ENCODE measurements around the gene ASCC3.
"Not testable (repeated sequence)": the region's sequence is repeated elsewhere in the genome, so short reads cannot be mapped to it uniquely, and the experiment has no call there.

ASCC3 gene, protein sequence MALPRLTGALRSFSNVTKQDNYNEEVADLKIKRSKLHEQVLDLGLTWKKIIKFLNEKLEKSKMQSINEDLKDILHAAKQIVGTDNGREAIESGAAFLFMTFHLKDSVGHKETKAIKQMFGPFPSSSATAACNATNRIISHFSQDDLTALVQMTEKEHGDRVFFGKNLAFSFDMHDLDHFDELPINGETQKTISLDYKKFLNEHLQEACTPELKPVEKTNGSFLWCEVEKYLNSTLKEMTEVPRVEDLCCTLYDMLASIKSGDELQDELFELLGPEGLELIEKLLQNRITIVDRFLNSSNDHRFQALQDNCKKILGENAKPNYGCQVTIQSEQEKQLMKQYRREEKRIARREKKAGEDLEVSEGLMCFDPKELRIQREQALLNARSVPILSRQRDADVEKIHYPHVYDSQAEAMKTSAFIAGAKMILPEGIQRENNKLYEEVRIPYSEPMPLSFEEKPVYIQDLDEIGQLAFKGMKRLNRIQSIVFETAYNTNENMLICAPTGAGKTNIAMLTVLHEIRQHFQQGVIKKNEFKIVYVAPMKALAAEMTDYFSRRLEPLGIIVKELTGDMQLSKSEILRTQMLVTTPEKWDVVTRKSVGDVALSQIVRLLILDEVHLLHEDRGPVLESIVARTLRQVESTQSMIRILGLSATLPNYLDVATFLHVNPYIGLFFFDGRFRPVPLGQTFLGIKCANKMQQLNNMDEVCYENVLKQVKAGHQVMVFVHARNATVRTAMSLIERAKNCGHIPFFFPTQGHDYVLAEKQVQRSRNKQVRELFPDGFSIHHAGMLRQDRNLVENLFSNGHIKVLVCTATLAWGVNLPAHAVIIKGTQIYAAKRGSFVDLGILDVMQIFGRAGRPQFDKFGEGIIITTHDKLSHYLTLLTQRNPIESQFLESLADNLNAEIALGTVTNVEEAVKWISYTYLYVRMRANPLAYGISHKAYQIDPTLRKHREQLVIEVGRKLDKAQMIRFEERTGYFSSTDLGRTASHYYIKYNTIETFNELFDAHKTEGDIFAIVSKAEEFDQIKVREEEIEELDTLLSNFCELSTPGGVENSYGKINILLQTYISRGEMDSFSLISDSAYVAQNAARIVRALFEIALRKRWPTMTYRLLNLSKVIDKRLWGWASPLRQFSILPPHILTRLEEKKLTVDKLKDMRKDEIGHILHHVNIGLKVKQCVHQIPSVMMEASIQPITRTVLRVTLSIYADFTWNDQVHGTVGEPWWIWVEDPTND (N-terminal part only)

DNA sequence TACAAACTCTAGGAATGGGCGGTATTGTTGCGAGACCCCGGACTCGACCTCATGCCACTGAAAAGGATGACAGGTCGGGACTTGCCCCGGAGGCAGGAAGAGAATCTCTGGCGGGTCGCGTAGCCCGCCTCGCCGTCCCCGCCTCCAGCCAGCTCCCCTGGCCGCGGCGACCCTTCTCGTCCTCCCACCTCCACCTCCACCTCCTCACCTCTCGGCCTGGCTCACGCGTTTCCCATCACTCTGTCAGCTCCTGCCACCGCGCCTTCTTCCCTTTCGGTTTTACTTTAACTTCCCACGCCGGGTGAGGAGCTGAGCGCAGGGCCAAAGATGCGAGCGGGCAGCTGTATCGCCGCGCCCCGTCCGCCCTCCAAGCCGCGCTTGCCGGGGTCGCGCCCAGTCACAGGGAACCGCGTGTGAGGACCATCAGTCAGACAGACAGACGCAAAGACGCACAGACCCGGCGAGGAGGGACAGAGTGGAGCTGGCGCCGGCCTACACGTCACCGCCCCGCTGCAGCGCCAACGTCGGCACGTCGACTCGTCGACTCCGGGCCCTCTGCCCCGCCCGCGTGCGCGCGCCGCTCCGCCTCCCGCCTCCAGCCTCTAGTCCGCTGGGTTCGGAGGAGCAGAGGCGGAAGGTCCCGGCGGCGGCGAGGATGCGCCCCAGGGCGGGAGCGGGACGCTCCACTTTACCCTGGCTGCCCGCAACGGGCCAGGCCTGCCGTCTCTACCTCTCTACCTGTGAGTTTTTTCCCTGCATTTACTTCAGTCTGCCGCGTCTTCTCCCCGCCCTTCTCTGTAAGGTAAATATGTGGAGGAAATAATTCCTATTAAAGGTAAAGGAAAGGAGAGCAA lies at the start of gene ASCC3:
ASCC3 (minus strand) TSS at position 477 of the 854 bp plus-strand sequence. CDS start 13,332 bp downstream, outside the sequence.
- DNase-seq (ENCODE audit: low spot score): peak; percentile 83

DNA sequence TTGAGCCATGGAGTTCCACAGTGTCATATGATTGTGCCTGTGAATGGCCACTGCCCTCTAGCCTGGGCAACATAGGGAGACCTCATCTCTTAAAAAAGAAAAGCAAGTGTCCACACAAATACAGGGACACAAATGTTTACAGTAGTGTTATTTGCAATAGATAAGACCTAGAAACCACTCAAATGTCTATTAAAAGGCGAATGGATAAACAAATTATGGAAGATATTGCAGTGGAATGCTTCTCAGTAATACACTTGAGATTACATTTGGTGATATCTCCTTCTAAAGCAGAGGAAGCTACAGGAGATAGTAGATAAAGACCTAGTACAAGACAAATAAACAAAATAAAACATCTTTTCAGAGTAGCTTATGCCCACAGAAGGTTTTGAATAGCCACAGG lies 44.6 kb upstream of the ASCC3 start:
- DNase-seq (ENCODE audit: low spot score): no peak

- no peak for DNase-seq (ENCODE audit: low spot score)
Measured at GRCh38 chr6:100924534-100925227, 43.6 kb upstream of the ASCC3 start.

DNA sequence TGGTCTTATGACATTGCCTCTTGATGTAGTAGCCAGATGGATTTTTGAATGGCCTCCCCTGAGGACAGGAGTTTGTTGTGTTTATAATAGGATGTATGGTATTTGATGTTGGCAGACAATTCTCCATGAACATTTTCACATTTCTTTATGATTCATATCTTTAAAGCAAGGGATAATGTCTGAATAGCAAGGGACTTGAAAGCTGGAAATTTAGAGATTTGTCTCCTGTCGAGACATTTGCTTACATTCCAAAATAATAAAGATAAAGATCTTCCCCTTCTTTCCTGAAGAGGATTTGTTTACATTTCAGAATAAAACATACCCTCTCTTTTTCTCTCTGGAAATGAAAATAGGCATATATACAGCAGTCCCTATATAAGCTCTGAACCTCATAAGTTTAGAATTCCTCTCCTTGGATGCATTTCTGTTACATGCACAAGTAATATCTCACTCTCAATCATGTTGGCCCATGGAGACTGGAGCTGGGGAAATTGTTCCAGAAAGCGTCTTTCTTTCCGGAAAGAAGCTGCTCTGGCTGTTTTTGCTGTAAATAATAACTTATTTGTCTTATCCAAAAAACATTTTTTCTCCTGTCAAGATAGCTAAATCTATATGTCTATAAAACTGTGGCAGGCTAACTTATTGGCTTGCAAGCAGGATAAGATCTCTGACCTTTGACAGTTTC lies 42.5 kb upstream of the ASCC3 start:
- DNase-seq (ENCODE audit: low spot score): no peak

DNA sequence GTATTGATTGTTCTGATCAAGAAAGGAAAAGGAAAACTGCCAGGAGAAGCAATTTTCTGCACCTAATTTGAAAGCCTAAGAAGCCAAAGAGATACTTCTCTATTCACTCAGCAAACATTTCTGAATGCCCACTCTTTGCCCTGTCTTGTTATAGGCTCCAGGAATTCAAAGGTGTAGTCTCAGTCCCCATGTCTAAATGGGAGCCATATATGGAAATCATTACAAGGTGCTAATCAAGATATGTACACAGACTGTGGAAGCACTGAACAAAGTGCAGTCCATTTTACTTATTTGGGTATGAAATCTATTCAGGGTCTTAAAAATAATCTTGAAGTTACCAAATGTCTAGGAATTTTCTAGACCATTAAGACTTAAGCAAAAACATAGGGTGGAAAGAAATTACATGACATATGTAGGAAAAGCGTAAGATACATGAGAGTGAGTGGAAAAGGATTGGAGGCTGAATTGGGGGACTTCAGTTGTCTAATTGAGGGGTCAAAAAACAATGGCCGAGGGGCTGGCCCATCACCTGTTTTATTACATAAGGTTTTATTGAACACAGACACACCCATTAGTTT lies 39.0 kb upstream of the ASCC3 start:
- no peak for DNase-seq (ENCODE audit: low spot score)

GRCh38 chr6:100918152-100918551 lies 37.0 kb upstream of the ASCC3 start:
- DNase-seq (ENCODE audit: low spot score): no peak

DNA sequence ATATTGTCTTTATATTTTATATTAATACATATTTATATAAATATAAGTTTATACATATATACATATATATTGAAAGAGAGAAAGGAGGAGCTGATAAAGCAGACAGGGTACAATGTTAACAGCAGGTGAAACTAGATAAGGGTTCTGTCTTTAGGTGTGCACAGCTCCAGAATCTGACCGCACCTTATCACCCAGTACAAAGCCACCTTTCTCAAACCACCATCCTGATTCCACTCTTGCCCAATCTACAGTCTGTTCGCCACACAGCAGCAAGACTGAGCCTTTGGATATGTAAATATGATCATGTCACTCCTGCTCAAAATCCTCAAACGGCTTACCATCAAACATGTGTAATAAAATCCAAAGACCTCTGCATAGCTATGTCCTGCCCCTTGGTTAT lies 34.7 kb upstream of the ASCC3 start:
- no peak for DNase-seq (ENCODE audit: low spot score)

GRCh38 chr6:100913400-100914276 lies 32.5 kb upstream of the ASCC3 start:
- no peak for DNase-seq (ENCODE audit: low spot score)

- DNase-seq (ENCODE audit: low spot score): no peak
Measured at GRCh38 chr6:100906325-100906724, 25.2 kb upstream of the ASCC3 start.

DNA sequence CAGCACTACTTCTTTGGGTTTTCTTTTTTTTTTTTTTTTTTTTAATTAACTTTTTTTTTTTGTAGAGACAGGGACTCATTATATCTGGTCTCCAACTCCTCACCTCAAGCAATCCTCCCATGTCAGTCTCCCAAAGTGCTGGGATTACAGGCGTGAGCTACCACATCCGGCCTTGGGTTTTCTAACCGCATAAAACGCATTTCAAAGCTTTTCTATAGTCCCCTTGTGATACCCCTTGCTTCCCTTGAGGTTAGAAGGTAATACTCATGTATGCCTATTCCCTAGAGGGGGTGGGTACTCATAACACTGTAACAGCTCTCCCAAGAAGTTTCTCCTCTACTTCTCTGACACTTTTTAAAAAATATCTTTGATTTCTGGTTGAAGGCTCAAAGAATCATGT lies 23.9 kb upstream of the ASCC3 start:
- no peak for DNase-seq (ENCODE audit: low spot score)

- DNase-seq (ENCODE audit: low spot score): no peak
Measured at GRCh38 chr6:100904316-100904715, 23.2 kb upstream of the ASCC3 start.

- no peak for DNase-seq (ENCODE audit: low spot score)
Measured at GRCh38 chr6:100901582-100901981, 20.5 kb upstream of the ASCC3 start.

DNA sequence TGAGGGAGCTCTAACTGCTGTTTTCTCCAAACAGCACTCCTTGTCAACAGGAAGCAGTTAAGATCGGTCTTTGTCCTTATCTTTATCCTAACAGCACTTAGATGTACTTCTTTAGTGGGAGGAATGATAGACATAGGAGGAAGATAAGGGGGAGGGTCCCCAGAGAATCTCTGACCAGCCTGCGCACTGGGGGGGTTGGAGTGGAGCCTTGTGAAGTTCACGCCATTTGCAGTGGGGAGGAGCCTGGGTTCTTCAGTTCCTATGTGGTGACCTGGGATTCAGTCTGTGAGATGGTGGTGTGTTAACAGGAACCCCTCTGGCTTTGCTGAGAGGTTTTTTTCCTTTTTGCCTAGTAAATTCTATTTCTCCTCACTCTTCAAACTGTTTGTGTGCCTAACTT lies 18.1 kb upstream of the ASCC3 start:
- no peak for DNase-seq (ENCODE audit: low spot score)

DNA sequence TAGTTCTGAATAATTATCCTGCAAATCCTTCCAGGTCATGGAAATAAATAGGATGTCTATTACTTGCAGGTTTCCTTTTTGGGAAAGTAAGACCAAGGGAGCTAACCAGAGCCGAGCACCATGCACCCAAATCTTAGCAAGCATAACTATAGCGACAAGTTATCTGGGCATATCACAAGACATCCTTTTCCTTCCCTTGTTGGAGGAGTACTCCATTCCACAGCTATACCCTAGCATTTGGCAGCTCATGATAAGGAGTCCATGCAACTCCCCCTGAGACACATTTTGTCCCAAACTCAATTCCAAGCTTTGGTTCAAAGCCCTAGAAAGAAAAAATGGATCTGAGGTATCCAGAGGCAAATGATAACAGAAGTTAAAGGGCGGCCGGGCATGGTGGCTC lies 16.5 kb upstream of the ASCC3 start:
- DNase-seq (ENCODE audit: low spot score): no peak

DNA sequence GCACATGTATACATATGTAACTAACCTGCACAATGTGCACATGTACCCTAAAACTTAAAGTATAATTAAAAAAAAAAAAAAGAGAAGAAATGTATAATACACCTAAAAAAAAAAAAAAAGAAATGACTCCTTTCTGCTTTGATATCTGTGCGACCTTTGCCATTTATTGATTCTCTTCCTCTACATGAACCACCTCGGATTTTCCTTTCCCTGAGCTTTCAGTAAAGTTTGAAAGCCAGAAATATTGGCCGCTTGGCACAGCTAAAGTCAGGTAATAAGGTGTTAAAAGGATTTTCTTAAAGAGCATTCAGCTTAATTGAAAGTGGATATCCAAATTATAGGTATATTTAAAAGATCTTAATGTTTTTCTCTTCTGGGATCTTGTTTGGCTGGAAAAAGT lies 12.6 kb upstream of the ASCC3 start:
- DNase-seq (ENCODE audit: low spot score): no peak

DNA sequence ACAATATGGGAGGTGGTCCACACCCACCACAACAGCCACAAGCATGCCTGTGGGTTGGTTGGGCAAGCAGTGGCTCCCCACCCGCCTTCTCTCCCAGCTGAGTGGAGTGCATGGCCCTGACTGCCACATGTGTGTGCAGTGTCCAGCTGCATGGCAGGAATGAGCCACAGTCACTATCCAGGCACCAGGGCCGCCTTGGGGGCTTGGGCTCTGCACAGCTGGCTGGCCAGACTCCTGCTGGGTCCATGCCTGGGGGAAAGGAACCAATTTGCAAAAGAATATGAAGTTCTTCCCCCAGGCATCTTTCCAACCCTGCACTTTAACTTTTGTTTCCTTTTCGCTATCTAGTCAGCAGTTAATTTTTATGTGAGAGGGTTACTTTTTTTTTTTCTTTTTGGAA lies 11.6 kb upstream of the ASCC3 start:
- DNase-seq (ENCODE audit: low spot score): no peak

- no peak for DNase-seq (ENCODE audit: low spot score)
Measured at GRCh38 chr6:100892116-100892515, 11.0 kb upstream of the ASCC3 start.

GRCh38 chr6:100891079-100891478 lies 9.9 kb upstream of the ASCC3 start:
- DNase-seq (ENCODE audit: low spot score): no peak

GRCh38 chr6:100890646-100891045 lies 9.5 kb upstream of the ASCC3 start:
- DNase-seq (ENCODE audit: low spot score): not testable (repeated sequence)
